GM18951 (cell line): ENCODE data around the gene TSSK1B.
"Not testable (repeated sequence)": the region's sequence is repeated elsewhere in the genome, so short reads cannot be mapped to it uniquely, and the experiment has no call there.

Experiments used
- POLR2A ChIP-seq: IDR thresholded peaks from 4 replicates; pipeline ENCODE4 v1.6.1; 2011; ENCODE audit warnings: mild to moderate bottlenecking; ENCODE audit not compliant: insufficient read length, insufficient read depth; ENCODE audit errors: extremely low read depth
- in situ Hi-C: fragments of 300-500 bp; cut with MboI; formaldehyde crosslinking; loops from one replicate; pipeline ENCODE4 v1.12.0; 2022; ENCODE audit warnings: low sequenced_read_pairs, mixed read lengths, inconsistent platforms; ENCODE audit not compliant: unreplicated experiment

The TSSK1B gene

GRCh38 chr5:113434889-113435288 lies at the start of gene TSSK1B:
TSSK1B (minus strand) TSS chr5:113434989; CDS start chr5:113434839, 150 bp downstream.
- in situ Hi-C loops: no loop called here
- no peak for TF ChIP-seq POLR2A

GRCh38 chr5:113480243-113480642 lies 45.5 kb upstream of the TSSK1B start:
- TF ChIP-seq POLR2A: no peak
- in situ Hi-C loops: no loop called here

GRCh38 chr5:113478691-113479090 lies 43.9 kb upstream of the TSSK1B start:
- in situ Hi-C loops: no loop called here
- no peak for TF ChIP-seq POLR2A

- in situ Hi-C loops: no loop called here
- TF ChIP-seq POLR2A: no peak
Measured at GRCh38 chr5:113474100-113474728, 39.4 kb upstream of the TSSK1B start.

- no peak for TF ChIP-seq POLR2A
- in situ Hi-C loops: no loop called here
Measured at GRCh38 chr5:113463032-113463431, 28.2 kb upstream of the TSSK1B start.

- in situ Hi-C loops: not testable (repeated sequence)
Measured at GRCh38 chr5:113457106-113457505, 22.3 kb upstream of the TSSK1B start.

- in situ Hi-C loops: no loop called here
- no peak for TF ChIP-seq POLR2A
Measured at GRCh38 chr5:113452941-113453340, 18.2 kb upstream of the TSSK1B start.

- TF ChIP-seq POLR2A: no peak
- in situ Hi-C loops: no loop called here
Measured at GRCh38 chr5:113451797-113452196, 17.0 kb upstream of the TSSK1B start.

- TF ChIP-seq POLR2A: no peak
- in situ Hi-C loops: no loop called here
Measured at GRCh38 chr5:113450929-113451328, 16.1 kb upstream of the TSSK1B start.

GRCh38 chr5:113450462-113450861 lies 15.7 kb upstream of the TSSK1B start:
- in situ Hi-C loops: no loop called here
- no peak for TF ChIP-seq POLR2A

- in situ Hi-C loops: no loop called here
- TF ChIP-seq POLR2A: no peak
Measured at GRCh38 chr5:113448252-113448651, 13.5 kb upstream of the TSSK1B start.

GRCh38 chr5:113447498-113448050 lies 12.8 kb upstream of the TSSK1B start:
- TF ChIP-seq POLR2A: no peak
- in situ Hi-C loops: no loop called here

- in situ Hi-C loops: no loop called here
- TF ChIP-seq POLR2A: no peak
Measured at GRCh38 chr5:113446358-113446927, 11.7 kb upstream of the TSSK1B start.

- in situ Hi-C loops: no loop called here
Measured at GRCh38 chr5:113437111-113437510, 2.3 kb upstream of the TSSK1B start.

More at GRCh38 chr5:113437111-113437510, 2.3 kb upstream of the TSSK1B start:
- no peak for TF ChIP-seq POLR2A
